Duodenal mucosa (tissue), 2 donors: ENCODE results near the gene PLD4.

Experiments used
- H3K27ac ChIP-seq: one replicate; pipeline ENCODE4 v1.7.0; 2013; ENCODE audit warnings: low read depth, low read length
- H3K27me3 ChIP-seq, 2 donors: one replicate each; pipeline ENCODE4 v1.7.0; 2013; ENCODE audit warnings: low read length in 2 of 2, control low read depth in 1 of 2; ENCODE audit not compliant: insufficient read depth in 2 of 2, control insufficient read depth in 1 of 2
- H3K36me3 ChIP-seq, 2 donors: one replicate each; pipeline ENCODE4 v1.7.0; 2013; ENCODE audit warnings: low read length in 2 of 2, control low read depth in 1 of 2; ENCODE audit not compliant: insufficient read depth in 2 of 2, control insufficient read depth in 1 of 2
- H3K4me1 ChIP-seq, 2 donors: one replicate each; pipeline ENCODE4 v1.7.0; 2013; ENCODE audit warnings: low read length in 2 of 2, control low read depth in 1 of 2; ENCODE audit not compliant: insufficient read depth in 2 of 2, control insufficient read depth in 1 of 2
- H3K4me3 ChIP-seq, 2 donors: one replicate each; pipeline ENCODE4 v1.7.0; 2013; ENCODE audit warnings: low read length in 2 of 2, low read depth in 1 of 2
- H3K9ac ChIP-seq, 2 donors: one replicate each; pipeline ENCODE4 v1.7.0; 2013; ENCODE audit warnings: low read length in 2 of 2, low read depth in 1 of 2
- H3K9me3 ChIP-seq, 2 donors: one replicate each; pipeline ENCODE4 v1.7.0; 2013; ENCODE audit warnings: low read length in 2 of 2, control low read depth in 1 of 2; ENCODE audit not compliant: control insufficient read depth in 1 of 2

The PLD4 gene

GRCh38 chr14:104924421-104925213 lies at the start of gene PLD4:
PLD4 (plus strand) TSS chr14:104924879; CDS start chr14:104927141, 2,262 bp downstream.
- no peaks in the 10 kb centered on the region for H3K36me3 ChIP-seq
- H3K9ac ChIP-seq, result no peak within 1 kb of the TSS
- no peak within 1 kb of the TSS for H3K27ac ChIP-seq
- H3K27me3 ChIP-seq, result peaks cover 3 to 4% of the 10 kb centered on the region in 2 donors
- peak within 1 kb of the TSS in 1 of 2 donors; percentile 28 for H3K4me3 ChIP-seq
- H3K4me1 ChIP-seq, result peaks cover 6 to 17% of the 10 kb centered on the region in 2 donors
- H3K9me3 ChIP-seq, result peaks cover 3 to 6% of the 10 kb centered on the region in 2 donors

- no peak overlapping the region for H3K4me3 ChIP-seq
- peaks cover 0 to 6% of the 10 kb centered on the region in 2 donors for H3K4me1 ChIP-seq
- H3K27me3 ChIP-seq, result no peaks in the 10 kb centered on the region
- no peak overlapping the region for H3K27ac ChIP-seq
- no peak overlapping the region for H3K9ac ChIP-seq
- H3K9me3 ChIP-seq, result no peaks in the 10 kb centered on the region
- peaks cover 1 to 21% of the 10 kb centered on the region in 2 donors for H3K36me3 ChIP-seq
Measured at GRCh38 chr14:104875412-104875751, 49.3 kb upstream of the PLD4 start.

- Histone ChIP-seq H3K27me3 (no peaks in the 10 kb centered on the region), H3K4me3 (no peak overlapping the region), H3K36me3 (peaks cover 5 to 26% of the 10 kb centered on the region in 2 donors), H3K9ac (no peak overlapping the region), H3K27ac (no peak overlapping the region), H3K4me1 (peaks cover 0 to 6% of the 10 kb centered on the region in 2 donors), H3K9me3 (no peaks in the 10 kb centered on the region)
Measured at GRCh38 chr14:104875811-104876210, 48.9 kb upstream of the PLD4 start.

- no peak overlapping the region for H3K27ac ChIP-seq
- no peaks in the 10 kb centered on the region for H3K27me3 ChIP-seq
- H3K9me3 ChIP-seq, result no peaks in the 10 kb centered on the region
- H3K4me3 ChIP-seq, result no peak overlapping the region
- peaks cover 0 to 6% of the 10 kb centered on the region in 2 donors for H3K4me1 ChIP-seq
- H3K36me3 ChIP-seq, result peaks cover 6 to 27% of the 10 kb centered on the region in 2 donors
- H3K9ac ChIP-seq, result no peak overlapping the region
Measured at GRCh38 chr14:104876251-104876699, 48.4 kb upstream of the PLD4 start.

GRCh38 chr14:104877066-104877805 lies 47.4 kb upstream of the PLD4 start:
- Histone ChIP-seq H3K4me1 (peaks cover 0 to 7% of the 10 kb centered on the region in 2 donors), H3K27ac (no peak overlapping the region), H3K36me3 (peaks cover 6 to 30% of the 10 kb centered on the region in 2 donors), H3K9me3 (no peaks in the 10 kb centered on the region), H3K4me3 (no peak overlapping the region), H3K27me3 (no peaks in the 10 kb centered on the region), H3K9ac (no peak overlapping the region)

GRCh38 chr14:104877806-104878550 lies 46.7 kb upstream of the PLD4 start:
- Histone ChIP-seq H3K36me3 (peaks cover 6 to 34% of the 10 kb centered on the region in 2 donors), H3K9ac (no peak overlapping the region), H3K9me3 (no peaks in the 10 kb centered on the region), H3K27me3 (no peaks in the 10 kb centered on the region), H3K4me3 (no peak overlapping the region), H3K4me1 (peaks cover 0 to 3% of the 10 kb centered on the region in 2 donors), H3K27ac (no peak overlapping the region)

GRCh38 chr14:104878582-104878981 lies 46.1 kb upstream of the PLD4 start:
- H3K9me3 ChIP-seq, result no peaks in the 10 kb centered on the region
- H3K36me3 ChIP-seq, result peaks cover 6 to 39% of the 10 kb centered on the region in 2 donors
- no peak overlapping the region for H3K4me3 ChIP-seq
- no peaks in the 10 kb centered on the region for H3K27me3 ChIP-seq
- peaks cover 0 to 3% of the 10 kb centered on the region in 2 donors for H3K4me1 ChIP-seq
- H3K27ac ChIP-seq, result no peak overlapping the region
- no peak overlapping the region for H3K9ac ChIP-seq

GRCh38 chr14:104879201-104879982 lies 45.3 kb upstream of the PLD4 start:
- Histone ChIP-seq H3K27me3 (no peaks in the 10 kb centered on the region), H3K4me3 (no peak overlapping the region), H3K9ac (no peak overlapping the region), H3K4me1 (peaks cover 0 to 3% of the 10 kb centered on the region in 2 donors), H3K9me3 (no peaks in the 10 kb centered on the region), H3K36me3 (peaks cover 6 to 39% of the 10 kb centered on the region in 2 donors), H3K27ac (no peak overlapping the region)

- Histone ChIP-seq H3K4me3 (no peak overlapping the region), H3K9me3 (no peaks in the 10 kb centered on the region), H3K27me3 (no peaks in the 10 kb centered on the region), H3K36me3 (peaks cover 6 to 39% of the 10 kb centered on the region in 2 donors), H3K27ac (no peak overlapping the region), H3K9ac (no peak overlapping the region), H3K4me1 (peaks cover 0 to 3% of the 10 kb centered on the region in 2 donors)
Measured at GRCh38 chr14:104879983-104880565, 44.6 kb upstream of the PLD4 start.
